Astrocyte of the cerebellum (primary cell): ENCODE results near the gene SLC7A1.
"Not testable (repeated sequence)": the region's sequence is repeated elsewhere in the genome, so short reads cannot be mapped to it uniquely, and the experiment has no call there.

Experiments
- DNase-seq: peaks from one replicate; pipeline ENCODE4 v3.0.0-alpha.2; 2011; ENCODE audit warnings: low read depth
- H3K4me3 ChIP-seq: 2 replicates; pipeline ENCODE4 v1.5.1; 2011; ENCODE audit warnings: mild to moderate bottlenecking, low read depth, low read length, moderate library complexity
- CTCF ChIP-seq: IDR thresholded peaks from 2 replicates; pipeline ENCODE4 v1.5.1; 2012; ENCODE audit warnings: low read length, low read depth, moderate library complexity, mild to moderate bottlenecking; ENCODE audit errors: missing control alignments
- in situ Hi-C: cut with HindIII; loops from 2 replicates; pipeline ENCODE4 v1.10.0; 2017; ENCODE audit warnings: low sequenced_read_pairs

The SLC7A1 gene

DNA sequence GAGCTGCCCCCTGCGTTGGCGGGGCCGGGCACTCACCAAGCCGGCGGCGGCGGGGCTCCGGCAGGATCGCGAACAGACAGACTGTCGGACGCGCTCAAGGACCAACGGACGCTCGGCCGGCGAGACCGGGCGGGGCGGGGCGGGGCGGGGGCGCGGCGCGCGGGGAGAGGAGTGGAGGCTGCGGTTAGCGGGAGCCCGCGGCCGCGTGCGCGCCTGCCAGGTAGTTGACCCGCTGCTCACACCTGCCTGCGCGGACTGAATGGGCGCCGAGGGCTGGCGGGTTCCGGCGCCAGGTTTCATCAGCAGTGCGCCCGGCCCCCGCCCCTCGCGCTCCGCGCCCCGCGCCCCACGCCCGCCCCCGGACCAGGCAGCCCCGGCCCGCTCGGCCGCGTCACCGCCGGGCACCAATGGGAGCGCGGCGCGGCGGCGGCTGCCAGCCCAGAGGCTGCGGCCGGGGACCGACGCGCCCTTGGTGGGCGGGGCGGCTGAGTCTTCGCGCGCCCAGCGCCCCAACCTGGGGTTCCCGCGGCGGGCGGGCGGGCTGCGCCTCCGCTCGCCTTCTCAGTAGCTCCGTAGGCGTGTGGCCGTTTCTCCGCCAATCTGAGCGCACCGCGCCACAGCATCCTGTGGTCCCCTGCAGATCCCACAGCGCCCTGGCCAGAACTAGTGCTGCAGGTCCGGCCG lies at the start of gene SLC7A1:
SLC7A1 (minus strand) TSS at position 309 of the 684 bp plus-strand sequence. CDS start 59,500 bp downstream, outside the sequence.
- no peak for TF ChIP-seq CTCF
- in situ Hi-C loops: no loop called here
- H3K4me3 ChIP-seq: peak within 1 kb of the TSS; percentile 56
- peak; percentile 53 for DNase-seq

- in situ Hi-C loops: no loop called here
- no peak for DNase-seq
- no peak overlapping the region for H3K4me3 ChIP-seq
- TF ChIP-seq CTCF: no peak
Measured at GRCh38 chr13:29640665-29641064, 45.2 kb upstream of the SLC7A1 start.

- in situ Hi-C loops, DNase-seq, H3K4me3 ChIP-seq: not testable (repeated sequence)
Measured at GRCh38 chr13:29636831-29637230, 41.3 kb upstream of the SLC7A1 start.

DNA sequence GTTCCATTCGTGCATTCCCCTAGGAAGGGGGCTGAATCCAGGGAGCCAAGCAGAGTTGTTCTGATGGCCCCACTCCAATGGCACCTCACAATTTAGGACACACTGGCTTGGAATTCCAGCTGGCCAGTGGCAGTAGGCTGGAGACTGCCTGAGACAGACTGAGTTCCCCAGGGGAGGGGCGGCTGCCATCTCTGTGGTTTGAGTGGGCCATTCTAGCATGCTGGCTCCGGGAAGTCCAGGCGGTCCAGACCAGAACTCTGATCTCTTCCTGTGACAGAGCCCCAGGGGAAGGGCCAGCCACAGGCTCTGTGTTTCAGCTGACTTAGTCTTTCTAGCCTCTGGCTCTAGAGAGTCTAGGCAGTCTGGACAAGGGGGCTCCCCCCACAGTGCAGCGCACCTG lies 29.5 kb upstream of the SLC7A1 start:
- DNase-seq: no peak
- TF ChIP-seq CTCF: no peak
- H3K4me3 ChIP-seq: no peak overlapping the region
- in situ Hi-C loops: no loop called here

DNA sequence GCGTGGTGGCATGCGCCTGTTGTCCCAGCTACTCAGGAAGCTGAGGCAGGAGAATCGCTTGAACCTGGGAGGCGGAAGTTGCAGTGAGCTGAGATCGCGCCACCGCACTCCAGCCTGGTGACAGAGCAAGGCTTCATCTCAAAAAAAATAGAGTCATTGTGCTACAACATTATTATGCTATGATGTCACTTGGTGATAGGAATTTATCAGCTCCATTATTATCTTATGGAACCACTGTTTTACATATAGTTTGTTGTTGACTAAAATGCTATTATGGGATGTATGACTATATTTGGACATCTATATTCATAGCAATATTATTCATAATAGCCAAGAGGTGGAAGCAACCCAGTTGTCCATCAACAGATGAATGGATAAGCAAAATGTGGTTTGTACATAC lies 26.4 kb upstream of the SLC7A1 start:
- no peak for DNase-seq
- in situ Hi-C loops: no loop called here

GRCh38 chr13:29621051-29621800 lies 25.7 kb upstream of the SLC7A1 start:
- no peak for DNase-seq
- H3K4me3 ChIP-seq: no peak overlapping the region
- no peak for TF ChIP-seq CTCF
- in situ Hi-C loops: no loop called here

More for the DNA sequence above, 26.4 kb upstream of the SLC7A1 start:
- no peak overlapping the region for H3K4me3 ChIP-seq
- TF ChIP-seq CTCF: no peak

- TF ChIP-seq CTCF: no peak
- in situ Hi-C loops: no loop called here
- peak; percentile 12 for DNase-seq
- H3K4me3 ChIP-seq: no peak overlapping the region
Measured at GRCh38 chr13:29619995-29620394, 24.5 kb upstream of the SLC7A1 start.
